NCI-H2196 treated with DMSO at 0.1 percent for 48 hours (cell line): ENCODE results near the gene ATOH8.

ENCODE experiments used
- DNase-seq: peaks from one replicate; lab custom pipeline; 2025; ENCODE audit not compliant: unreplicated experiment; lab: John Stamatoyannopoulos, UW

Gene ATOH8

GRCh38 chr2:85769983-85770362, 16.2 kb downstream of the ATOH8 start:
- no peak for DNase-seq

GRCh38 chr2:85770369-85770768, 16.6 kb downstream of the ATOH8 start:
- DNase-seq, result no peak

- DNase-seq, result no peak
Observed at GRCh38 chr2:85770786-85771409, 17.1 kb downstream of the ATOH8 start.

- no peak for DNase-seq
Observed at GRCh38 chr2:85771486-85771885, 17.7 kb downstream of the ATOH8 start.

GRCh38 chr2:85772019-85772745, 18.4 kb downstream of the ATOH8 start:
- DNase-seq, result peak; percentile 76

GRCh38 chr2:85772841-85773491, 19.2 kb downstream of the ATOH8 start:
- DNase-seq, result no peak

- DNase-seq, result no peak
Observed at GRCh38 chr2:85773692-85774091, 19.9 kb downstream of the ATOH8 start.

- DNase-seq, result no peak
Observed at GRCh38 chr2:85774126-85774978, 20.6 kb downstream of the ATOH8 start.

GRCh38 chr2:85775406-85776381, 21.9 kb downstream of the ATOH8 start:
- DNase-seq, result no peak

GRCh38 chr2:85776672-85777071, 22.9 kb downstream of the ATOH8 start:
- DNase-seq, result no peak

GRCh38 chr2:85777441-85777861, 23.7 kb downstream of the ATOH8 start:
- no peak for DNase-seq

- no peak for DNase-seq
Observed at GRCh38 chr2:85778646-85779379, 25.0 kb downstream of the ATOH8 start.

- no peak for DNase-seq
Observed at GRCh38 chr2:85779641-85780315, 26.0 kb downstream of the ATOH8 start.

- no peak for DNase-seq
Observed at GRCh38 chr2:85780316-85781012, 26.7 kb downstream of the ATOH8 start.

GRCh38 chr2:85781013-85781332, 27.2 kb downstream of the ATOH8 start:
- DNase-seq, result no peak

- DNase-seq, result no peak
Observed at GRCh38 chr2:85783796-85784195, 30.0 kb downstream of the ATOH8 start.

GRCh38 chr2:85784474-85784986, 30.7 kb downstream of the ATOH8 start:
- DNase-seq, result no peak
